AG10803 (cell line): ENCODE measurements around the gene HNRNPUL1.

Experiments
- DNase-seq: peaks from one replicate; pipeline ENCODE4 v3.0.0; 2010; ENCODE audit warnings: low read depth
- H3K4me3 ChIP-seq: 2 replicates; pipeline ENCODE4 v1.5.1; 2011; ENCODE audit warnings: mild to moderate bottlenecking, low read length, control low read depth
- TF ChIP-seq, protein P1 (sequence below): conservative IDR thresholded peaks from 2 replicates; pipeline ENCODE4 v1.5.1; 2011; ENCODE audit warnings: mild to moderate bottlenecking, low read length, control low read depth, inconsistent platforms

HNRNPUL1 gene

DNA sequence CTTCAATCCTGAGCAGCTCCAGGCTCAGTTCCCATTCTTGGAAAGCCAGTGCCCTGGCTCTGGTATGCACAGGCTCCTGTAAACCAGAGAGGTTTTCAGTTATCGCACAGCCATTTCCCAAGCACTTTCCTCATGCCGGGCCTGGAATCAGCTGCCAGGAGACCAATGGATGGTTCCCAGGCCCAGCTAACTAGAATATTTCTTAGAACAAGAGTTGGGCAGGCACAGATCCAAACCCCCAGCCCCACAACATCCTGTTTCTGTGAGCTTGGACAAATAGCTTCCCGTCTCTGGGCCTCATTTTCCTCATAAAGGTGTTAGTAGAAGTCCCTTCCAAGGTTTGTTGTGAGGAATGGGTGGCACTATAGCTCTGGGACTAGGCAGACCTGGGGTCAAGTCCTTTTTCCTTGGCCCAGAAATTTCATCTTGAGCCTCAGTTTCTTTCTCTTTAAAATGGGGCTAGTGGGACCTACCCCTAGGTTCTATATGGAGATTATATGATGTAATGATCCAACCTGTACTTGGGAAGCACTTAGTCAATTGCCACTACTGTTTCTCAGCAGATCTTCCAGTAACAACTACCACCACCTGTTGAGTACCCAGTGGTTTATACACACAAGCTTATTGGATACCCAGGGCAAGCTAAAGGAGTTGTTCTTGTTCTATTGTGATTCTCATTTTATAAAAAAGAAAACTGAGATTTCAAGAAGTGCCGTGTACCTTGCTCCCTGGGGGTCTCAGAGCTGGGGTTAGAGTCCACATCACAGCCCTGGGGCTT is 40.7 kb downstream of the HNRNPUL1 start:
- H3K4me3 ChIP-seq: no peak overlapping the region
- TF ChIP-seq, protein P1, sequence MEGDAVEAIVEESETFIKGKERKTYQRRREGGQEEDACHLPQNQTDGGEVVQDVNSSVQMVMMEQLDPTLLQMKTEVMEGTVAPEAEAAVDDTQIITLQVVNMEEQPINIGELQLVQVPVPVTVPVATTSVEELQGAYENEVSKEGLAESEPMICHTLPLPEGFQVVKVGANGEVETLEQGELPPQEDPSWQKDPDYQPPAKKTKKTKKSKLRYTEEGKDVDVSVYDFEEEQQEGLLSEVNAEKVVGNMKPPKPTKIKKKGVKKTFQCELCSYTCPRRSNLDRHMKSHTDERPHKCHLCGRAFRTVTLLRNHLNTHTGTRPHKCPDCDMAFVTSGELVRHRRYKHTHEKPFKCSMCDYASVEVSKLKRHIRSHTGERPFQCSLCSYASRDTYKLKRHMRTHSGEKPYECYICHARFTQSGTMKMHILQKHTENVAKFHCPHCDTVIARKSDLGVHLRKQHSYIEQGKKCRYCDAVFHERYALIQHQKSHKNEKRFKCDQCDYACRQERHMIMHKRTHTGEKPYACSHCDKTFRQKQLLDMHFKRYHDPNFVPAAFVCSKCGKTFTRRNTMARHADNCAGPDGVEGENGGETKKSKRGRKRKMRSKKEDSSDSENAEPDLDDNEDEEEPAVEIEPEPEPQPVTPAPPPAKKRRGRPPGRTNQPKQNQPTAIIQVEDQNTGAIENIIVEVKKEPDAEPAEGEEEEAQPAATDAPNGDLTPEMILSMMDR: no peak
- DNase-seq: no peak

DNA sequence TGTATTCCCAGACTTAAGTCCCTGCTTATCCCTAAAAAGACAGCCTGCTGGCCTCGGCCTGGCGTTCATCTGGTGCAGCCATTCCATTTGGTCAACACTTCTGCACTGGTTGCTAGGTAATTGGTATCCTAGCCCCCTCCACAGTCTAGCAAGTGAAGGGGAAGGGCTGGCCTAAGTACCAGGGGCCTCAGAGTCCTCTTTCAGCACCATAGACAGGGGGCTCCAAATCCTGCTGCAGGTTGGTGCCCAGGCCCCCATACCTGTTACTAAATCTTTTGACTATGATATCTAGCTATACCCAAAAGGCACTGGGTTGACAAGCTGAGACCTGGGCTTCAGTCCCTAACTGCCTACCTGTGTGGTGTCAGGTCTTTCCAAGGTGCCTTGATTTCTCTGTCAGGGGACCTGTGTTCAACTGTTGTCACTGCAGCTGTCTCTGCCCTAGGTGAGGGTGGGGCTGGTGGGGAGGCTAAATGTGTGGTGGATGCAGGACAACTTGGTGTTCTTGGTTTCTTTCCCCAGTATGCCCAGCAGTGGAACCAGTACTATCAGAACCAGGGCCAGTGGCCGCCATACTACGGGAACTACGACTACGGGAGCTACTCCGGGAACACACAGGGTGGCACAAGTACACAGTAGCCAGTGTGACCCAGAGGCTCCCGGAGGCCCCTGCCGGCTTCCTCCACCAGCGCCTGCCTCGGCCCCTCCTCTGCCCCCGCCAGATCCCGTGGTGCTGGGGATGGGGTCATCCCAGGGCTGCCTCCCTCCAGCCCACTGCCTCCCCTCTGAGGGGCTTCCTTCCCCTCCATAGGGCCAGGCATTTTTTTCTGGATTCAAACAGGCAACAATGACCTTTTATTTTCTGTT is 42.0 kb downstream of the HNRNPUL1 start:
- H3K4me3 ChIP-seq: no peak overlapping the region
- TF ChIP-seq, protein P1: no peak
- no peak for DNase-seq

DNA sequence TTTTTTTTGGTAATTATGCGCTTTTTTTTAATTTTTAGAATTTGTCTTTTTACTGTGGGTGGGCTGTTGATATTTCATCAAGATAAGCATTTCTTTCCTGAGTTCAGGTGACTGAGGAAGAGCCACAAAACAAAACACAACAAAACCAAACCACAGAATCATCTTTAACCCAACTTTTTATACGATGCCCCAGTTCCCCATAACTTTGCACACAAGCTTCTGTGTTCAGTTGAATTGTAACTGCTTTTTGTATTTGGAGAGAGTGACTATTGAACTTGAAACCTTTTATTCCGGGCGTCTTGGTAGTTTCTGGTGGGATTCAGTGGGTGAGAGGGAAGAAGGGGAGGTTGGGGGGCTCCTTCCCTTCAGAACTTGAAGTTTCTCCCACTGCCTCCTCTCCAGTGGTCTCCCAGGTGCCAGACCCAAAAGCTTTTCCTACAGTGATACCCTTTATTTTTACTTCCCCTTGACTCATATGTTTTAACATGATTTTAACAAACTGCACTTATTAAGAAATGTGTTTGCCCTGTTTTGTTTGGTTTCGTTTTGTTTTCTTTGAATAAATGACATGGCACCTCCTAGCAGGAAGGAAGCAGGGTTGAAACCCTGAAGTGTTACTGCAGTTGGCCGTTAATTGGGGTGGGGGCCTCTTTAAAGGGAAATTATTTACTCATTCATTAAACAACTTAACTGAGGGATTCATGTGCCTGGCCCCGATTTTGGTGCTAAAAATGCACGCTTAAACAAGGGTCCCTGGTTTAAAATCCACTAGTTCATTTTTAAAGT is 43.1 kb downstream of the HNRNPUL1 start:
- TF ChIP-seq, protein P1: no peak
- H3K4me3 ChIP-seq: no peak overlapping the region
- DNase-seq: no peak

GRCh38 chr19:41307954-41308449 is 43.8 kb downstream of the HNRNPUL1 start:
- H3K4me3 ChIP-seq: no peak overlapping the region
- TF ChIP-seq, protein P1: no peak
- DNase-seq: no peak

- peak overlapping the region; percentile 95 for H3K4me3 ChIP-seq
- TF ChIP-seq, protein P1: peak; percentile 98
- DNase-seq: peak; percentile 85
These were observed 44.4 kb downstream of the HNRNPUL1 start for GRCh38 chr19:41308450-41309179.
